Stimulated activated CD4-positive, alpha-beta T cell treated with anti-CD3 and anti-CD28 coated beads, TNF-alpha, amount 100 ng/mL, for 4 hours (primary cell): Measurements from ENCODE around the gene AZGP1.
"Not testable (repeated sequence)": the region's sequence is repeated elsewhere in the genome, so short reads cannot be mapped to it uniquely, and the experiment has no call there.

ENCODE experiments used
- DNase-seq, 3 experiments: peaks; one replicate each; pipeline ENCODE4 v3.0.0-alpha.2; 2020; ENCODE audit warnings: low read depth in 3 of 3

The AZGP1 gene

GRCh38 chr7:99952649-99953048, 23.2 kb downstream of the AZGP1 start:
- not testable (repeated sequence) for DNase-seq

GRCh38 chr7:99950819-99951218, 25.0 kb downstream of the AZGP1 start:
- not testable (repeated sequence) for DNase-seq

GRCh38 chr7:99949645-99950228, 26.1 kb downstream of the AZGP1 start:
- no peak for DNase-seq

DNA sequence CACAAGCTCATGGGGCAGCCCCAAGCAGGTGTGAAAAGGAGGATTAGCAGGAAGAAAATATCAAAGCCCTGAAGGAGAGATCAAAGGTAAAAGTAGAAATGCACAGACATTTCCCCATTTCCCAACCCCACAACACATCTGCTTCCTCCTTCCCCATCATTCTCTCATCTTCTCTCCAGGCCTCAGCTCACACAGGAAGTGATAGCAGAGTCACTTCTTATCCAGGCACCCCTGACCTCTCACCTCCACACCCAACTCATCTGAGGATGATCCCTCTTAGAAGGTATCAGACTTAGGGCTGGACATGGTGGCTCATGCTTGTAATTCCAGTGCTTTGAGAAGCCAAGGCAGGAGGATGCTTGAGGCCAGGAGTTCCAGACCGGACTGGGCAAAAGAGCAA, 28.2 kb downstream of the AZGP1 start:
- no peak for DNase-seq

- DNase-seq, result no peak
Measured at GRCh38 chr7:99944497-99945070, 31.2 kb downstream of the AZGP1 start.

DNA sequence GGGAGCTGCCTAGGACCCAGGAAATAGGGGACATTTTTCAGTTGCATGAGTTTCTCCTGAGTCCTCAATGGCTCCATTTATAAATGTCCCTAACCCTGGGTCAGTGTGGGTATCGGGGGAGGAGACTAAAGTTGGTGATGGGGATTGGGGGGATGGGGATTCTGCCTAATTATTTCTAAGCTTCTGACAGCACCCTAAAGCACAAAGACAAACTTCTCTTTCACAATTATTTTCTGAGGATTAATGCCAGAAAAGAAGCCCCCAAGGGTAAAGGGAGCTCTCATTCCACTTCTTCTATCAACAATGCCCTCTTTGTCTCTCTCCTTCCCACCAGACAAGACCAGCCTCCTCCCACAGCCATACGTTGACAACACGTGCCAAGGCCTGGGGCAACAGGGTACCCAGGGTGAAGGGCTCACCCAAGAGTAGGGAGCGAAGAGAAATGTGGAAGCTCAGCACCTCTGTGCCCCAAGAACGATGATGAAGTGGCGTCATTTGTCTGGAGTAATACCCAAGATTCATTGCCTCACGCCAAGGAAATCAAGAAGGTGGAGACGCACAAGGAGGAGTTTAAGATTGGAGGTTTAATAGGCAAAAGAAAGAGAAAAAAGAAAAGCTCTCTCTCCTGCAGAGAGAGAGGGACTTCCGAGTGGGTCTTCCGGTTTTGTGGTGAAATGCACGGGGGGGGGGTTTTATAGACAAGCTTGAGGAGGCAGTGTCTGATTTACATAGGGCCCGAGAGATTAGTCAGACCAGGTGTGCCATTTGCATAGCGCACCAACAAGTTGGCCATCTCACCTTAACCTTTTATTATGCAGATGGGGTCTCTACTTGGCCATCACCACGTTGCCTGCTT, 32.0 kb downstream of the AZGP1 start:
- DNase-seq, result no peak

DNA sequence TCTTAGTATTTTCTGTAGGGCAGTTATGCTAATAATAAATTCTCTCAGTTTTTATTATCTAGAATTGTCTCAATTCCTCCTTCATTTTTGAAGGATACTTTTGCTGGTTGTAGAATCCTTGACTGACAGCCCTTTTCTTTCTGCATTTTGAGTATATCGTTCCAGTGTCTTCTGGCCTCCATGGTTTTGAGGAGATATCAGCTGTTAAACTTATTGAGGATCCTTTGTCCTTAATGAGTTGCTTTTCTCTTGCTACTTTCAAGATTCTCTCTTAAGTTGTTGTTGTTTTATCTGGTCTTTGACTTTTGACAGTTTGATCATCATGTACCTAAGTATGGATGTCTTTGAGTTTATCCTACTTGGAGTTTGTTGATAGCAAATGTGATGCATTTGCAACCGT, 37.5 kb downstream of the AZGP1 start:
- no peak for DNase-seq

- not testable (repeated sequence) for DNase-seq
Measured at GRCh38 chr7:99935009-99935408, 40.8 kb downstream of the AZGP1 start.

- no peak for DNase-seq
Measured at GRCh38 chr7:99930376-99930775, 45.5 kb downstream of the AZGP1 start.

DNA sequence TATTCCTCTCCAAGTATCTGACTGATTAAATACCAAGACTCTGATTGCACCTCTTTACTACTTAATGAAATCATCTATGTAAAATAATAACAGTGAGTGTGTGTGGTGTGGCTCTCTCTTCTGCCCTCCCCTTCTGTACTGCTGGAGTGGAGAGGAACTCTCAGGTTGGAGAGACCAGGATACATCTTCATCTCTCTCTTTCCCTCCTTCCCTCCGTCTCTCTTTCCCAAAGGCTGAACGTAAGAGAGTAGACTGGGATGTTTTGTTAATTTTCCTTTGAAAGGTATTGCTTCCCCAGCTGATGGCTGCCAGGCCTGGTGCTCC, 46.1 kb downstream of the AZGP1 start:
- no peak for DNase-seq

DNA sequence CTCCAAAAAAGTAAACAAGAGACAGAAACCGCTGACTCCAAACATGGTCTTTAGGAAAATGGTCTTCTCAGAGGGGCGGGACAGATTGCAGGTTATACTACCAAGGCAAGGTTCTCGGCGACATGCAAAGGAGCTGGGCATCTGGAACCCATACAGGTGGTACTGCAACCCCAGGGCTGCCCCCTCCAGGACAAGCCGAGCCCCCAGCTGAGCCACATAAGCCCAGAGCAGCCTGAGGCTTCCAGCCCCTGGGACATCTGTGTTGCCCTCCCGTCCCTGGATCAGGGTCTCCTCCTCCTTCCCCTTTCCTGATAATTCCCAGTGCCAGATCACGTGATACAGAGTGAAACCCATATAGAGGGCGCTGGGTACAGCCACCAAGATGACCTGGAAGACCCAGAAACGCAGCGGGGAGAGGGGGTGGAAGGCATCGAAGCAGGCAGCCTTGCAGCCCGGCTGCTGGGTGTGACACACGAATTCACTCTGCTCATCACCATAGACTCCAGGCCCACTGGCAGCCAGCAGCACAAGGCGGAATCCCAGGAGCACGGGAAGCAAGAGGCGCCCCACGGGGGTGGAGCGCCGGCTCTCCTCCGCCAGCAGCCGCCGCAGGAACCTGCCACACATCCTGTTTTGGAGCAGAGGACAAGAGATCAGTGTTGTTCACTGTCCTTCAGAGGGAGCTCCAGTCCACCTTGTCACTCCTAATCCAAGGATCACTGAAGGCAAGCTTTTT, 46.7 kb downstream of the AZGP1 start, which contains the start of gene GJC3:
TSS of gene GJC3 (minus strand) at position 627 of the 736 bp plus-strand sequence. CDS start at position 627, 0 bp downstream.
- DNase-seq, result peak; percentile 6 to 8 (median 6)

GRCh38 chr7:99928188-99928587, 47.6 kb downstream of the AZGP1 start:
- DNase-seq, result no peak

DNA sequence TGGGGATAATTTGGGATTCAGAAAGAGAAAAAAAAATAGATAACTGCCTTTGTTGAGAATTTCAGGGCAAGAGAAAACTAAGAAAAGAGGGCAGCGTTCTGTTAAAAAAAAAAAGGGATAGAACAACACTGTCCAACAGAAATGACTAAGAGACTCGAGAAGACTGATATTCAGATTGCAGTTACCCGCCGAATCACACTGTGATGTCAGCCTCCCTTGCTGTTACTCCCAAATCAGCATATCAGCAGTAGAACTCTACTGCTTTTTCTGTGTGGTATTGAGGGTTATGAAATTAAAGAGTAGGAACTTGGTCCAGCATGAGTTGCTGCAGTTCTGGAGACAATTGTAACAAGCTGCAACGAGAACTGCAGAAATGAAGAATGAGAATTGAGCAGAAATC, 48.3 kb downstream of the AZGP1 start:
- no peak for DNase-seq

DNA sequence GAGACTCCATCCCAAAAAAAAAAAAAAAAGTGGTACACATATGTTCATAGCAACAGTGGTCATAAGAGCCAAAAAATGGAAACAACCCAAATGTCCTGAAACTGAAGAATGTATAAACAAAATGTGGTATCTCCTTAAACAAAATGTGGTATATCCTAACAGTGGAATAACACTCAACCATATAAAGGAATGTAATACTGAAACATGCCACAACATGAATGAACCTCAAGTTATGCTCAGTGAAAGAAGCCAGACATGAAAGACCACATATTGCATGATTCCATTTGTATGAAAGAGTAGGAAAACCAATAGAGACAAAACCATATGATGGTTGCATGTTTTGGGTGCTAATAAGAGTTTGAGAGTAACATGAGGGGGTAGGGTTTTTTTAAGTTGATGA, 49.5 kb downstream of the AZGP1 start:
- DNase-seq, result no peak

DNA sequence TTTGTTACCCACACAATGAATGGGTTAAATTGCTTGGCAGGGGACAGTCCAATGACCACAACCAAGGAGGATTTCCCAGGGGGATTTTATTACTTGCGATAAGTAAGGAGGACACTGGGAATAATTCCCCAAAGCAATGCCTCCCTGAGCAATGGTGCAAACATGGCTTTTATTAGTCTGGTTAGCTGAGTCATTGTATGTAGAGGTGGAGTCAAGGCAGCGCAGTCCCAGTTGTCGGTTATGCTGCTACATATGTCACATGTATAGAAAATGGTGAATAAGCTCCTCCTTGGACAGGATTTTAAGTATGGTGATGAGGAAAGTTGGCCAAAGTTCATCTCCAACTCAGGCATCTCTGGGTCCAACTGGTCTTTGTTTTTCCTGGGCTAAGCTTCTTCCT, 52.6 kb downstream of the AZGP1 start:
- DNase-seq, result no peak

DNA sequence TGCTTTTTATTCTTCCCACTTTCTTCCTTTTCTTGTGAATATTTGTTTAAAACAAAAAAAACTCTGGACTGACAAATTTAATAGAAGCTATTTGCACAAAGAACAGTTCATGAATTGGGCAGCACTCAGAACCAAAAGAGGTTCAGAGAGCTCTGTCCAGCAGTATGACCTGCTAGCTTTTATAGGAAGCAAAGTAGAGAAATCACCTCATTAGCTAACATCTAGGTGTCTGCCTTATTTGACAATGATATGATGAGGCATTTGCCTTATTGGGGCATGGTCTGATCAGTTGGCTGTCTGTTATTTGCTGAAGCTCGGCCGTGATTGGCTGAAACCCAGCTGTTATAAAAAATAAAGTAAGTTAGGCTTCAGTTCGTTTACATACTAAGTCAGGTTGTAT, 55.7 kb downstream of the AZGP1 start:
- no peak for DNase-seq

DNA sequence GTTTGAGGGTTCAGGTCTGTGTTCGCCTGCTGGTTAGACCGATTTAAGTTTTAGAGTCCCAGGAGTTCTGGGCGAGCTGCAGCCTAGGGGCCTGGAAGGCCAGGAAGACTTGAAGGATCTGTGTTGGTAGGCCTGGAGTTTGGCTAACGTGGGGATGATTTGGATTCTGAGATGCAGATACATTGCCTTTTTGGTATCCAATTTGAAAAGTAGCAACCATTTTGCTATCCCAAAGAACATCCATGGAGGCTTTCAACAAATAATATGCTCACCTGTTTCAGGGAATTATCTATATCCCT, 56.1 kb downstream of the AZGP1 start:
- no peak for DNase-seq

GRCh38 chr7:99918959-99919813, 56.6 kb downstream of the AZGP1 start, which contains the start of gene TRIM4:
Gene TRIM4 (minus strand): TSS chr7:99919530. CDS start chr7:99919401, 129 bp downstream.
- peak; percentile 74 to 80 (median 79) for DNase-seq
